HepG2 (cell line): ENCODE results near the gene COPS7B. TPM values are rescaled to one million over a fixed set of nuclear protein-coding genes. Genes with fewer than 3 reads are reported as not detected.

Source experiments
- ATF1 ChIP-seq: IDR thresholded peaks from 2 replicates; pipeline ENCODE4 v1.6.1; 2016; ENCODE audit warnings: mild to moderate bottlenecking, control low read depth
- CBFB ChIP-seq: sonication (generic); formaldehyde crosslinking; IDR thresholded peaks from 2 replicates; pipeline ENCODE4 v1.4.0; 2020; ENCODE audit warnings: missing genetic modification reagents
- DBP ChIP-seq: sonication (generic); formaldehyde crosslinking; IDR thresholded peaks from 2 replicates; pipeline ENCODE4 v1.4.0; 2020; ENCODE audit warnings: missing genetic modification reagents; ENCODE audit errors: not compliant biosample characterization
- EHMT2 ChIP-seq: fragments of 200-600 bp; sonication (generic); IDR thresholded peaks from 2 replicates; pipeline ENCODE4 v1.7.0; 2017; ENCODE audit warnings: antibody characterized with exemption, low read depth, low read length, borderline replicate concordance
- FLYWCH1 ChIP-seq: sonication (generic); formaldehyde crosslinking; IDR thresholded peaks from 2 replicates; pipeline ENCODE4 v1.8.1; 2023; ENCODE audit warnings: mild to moderate bottlenecking, missing genetic modification reagents
- FOXK2 ChIP-seq: fragments of 450-650 bp; IDR thresholded peaks from 2 replicates; pipeline ENCODE4 v1.6.1; 2016
- GRHL1 ChIP-seq: sonication (generic); formaldehyde crosslinking; conservative IDR thresholded peaks from 2 replicates; pipeline ENCODE4 v1.8.0; 2022; ENCODE audit warnings: missing genetic modification reagents
- HMG20A ChIP-seq: IDR thresholded peaks from 2 replicates; pipeline ENCODE4 v1.6.1; 2016; ENCODE audit warnings: borderline replicate concordance
- KLF11 ChIP-seq: IDR thresholded peaks from 2 replicates; pipeline ENCODE4 v1.6.1; 2016; ENCODE audit warnings: missing compliant biosample characterization
- MXD3 ChIP-seq: IDR thresholded peaks from 2 replicates; pipeline ENCODE4 v1.6.1; 2016; ENCODE audit warnings: mild to moderate bottlenecking, missing biosample characterization, missing genetic modification reagents
- NR2F2 ChIP-seq: IDR thresholded peaks from 2 replicates; pipeline ENCODE4 v1.6.1; 2012; ENCODE audit warnings: low read depth, inconsistent platforms, borderline replicate concordance
- SOX13 ChIP-seq, 3 experiments: fragments of 450-650 bp in 1 of 3; sonication (generic) in 1 of 3; formaldehyde crosslinking in 1 of 3; IDR thresholded peaks in 2 of 3; conservative IDR thresholded peaks in 1 of 3; 2 replicates each; pipeline versions ENCODE4 v1.5.0 to v1.6.1; 2016 to 2020; ENCODE audit warnings: antibody characterized with exemption in 1 of 3, mild to moderate bottlenecking in 1 of 3, missing compliant biosample characterization in 1 of 3, missing genetic modification reagents in 1 of 3, moderate library complexity in 1 of 3
- SUZ12 ChIP-seq: fragments of 150-350 bp; IDR thresholded peaks from 2 replicates; pipeline ENCODE4 v1.6.1; 2014; ENCODE audit warnings: low read depth, low read length
- THAP8 ChIP-seq: sonication (generic); formaldehyde crosslinking; IDR thresholded peaks from 2 replicates; pipeline ENCODE4 v1.5.1; 2020; ENCODE audit warnings: missing genetic modification reagents, mild to moderate bottlenecking, borderline replicate concordance
- THYN1 ChIP-seq: sonication (generic); formaldehyde crosslinking; IDR thresholded peaks from 2 replicates; pipeline ENCODE4 v1.8.1; 2023; ENCODE audit warnings: low read depth, mild to moderate bottlenecking, moderate library complexity, missing genetic modification reagents, borderline replicate concordance
- TMF1 ChIP-seq: sonication (generic); formaldehyde crosslinking; IDR thresholded peaks from 2 replicates; pipeline ENCODE4 v1.8.1; 2022; ENCODE audit warnings: low read depth, missing genetic modification reagents
- YEATS4 ChIP-seq: sonication (generic); formaldehyde crosslinking; IDR thresholded peaks from 2 replicates; pipeline ENCODE4 v1.4.0; 2020; ENCODE audit warnings: missing genetic modification reagents, borderline replicate concordance
- ZIK1 ChIP-seq: sonication (generic); formaldehyde crosslinking; IDR thresholded peaks from 2 replicates; pipeline ENCODE4 v1.5.0; 2020; ENCODE audit warnings: mild to moderate bottlenecking, low read depth, missing genetic modification reagents, borderline replicate concordance
- ZNF121 ChIP-seq: sonication (generic); formaldehyde crosslinking; IDR thresholded peaks from 2 replicates; pipeline ENCODE4 v1.5.0; 2020; ENCODE audit warnings: mild to moderate bottlenecking, missing genetic modification reagents
- ZNF224 ChIP-seq: sonication (generic); formaldehyde crosslinking; IDR thresholded peaks from 2 replicates; pipeline ENCODE4 v1.5.0; 2020; ENCODE audit warnings: mild to moderate bottlenecking, missing genetic modification reagents
- ZNF496 ChIP-seq: sonication (generic); formaldehyde crosslinking; IDR thresholded peaks from 2 replicates; pipeline ENCODE4 v1.8.1; 2023; ENCODE audit warnings: mild to moderate bottlenecking, moderate library complexity, missing genetic modification reagents; ENCODE audit not compliant: insufficient replicate concordance
- ZNF562 ChIP-seq: sonication (generic); formaldehyde crosslinking; IDR thresholded peaks from 2 replicates; pipeline ENCODE4 v1.8.0; 2022; ENCODE audit warnings: missing genetic modification reagents, borderline replicate concordance
- ZSCAN30 ChIP-seq: sonication (generic); formaldehyde crosslinking; IDR thresholded peaks from 2 replicates; pipeline ENCODE4 v1.5.0; 2020; ENCODE audit warnings: mild to moderate bottlenecking, missing genetic modification reagents
- polyA plus RNA-seq, 8 experiments: library from polyadenylated mRNA; depleted of rRNA in 3 of 8; stranded (reverse) in 7 of 8; unstranded in 1 of 8; fragments of >200 nt; fragmentation: Illumina TruSeq in 4 of 8; extraction: Trizol in 4 of 8; gene quantifications; 2 replicates each; pipeline versions ENCODE4 v1.2.1 to v1.2.3, GENCODE V29; 2011 to 2016; ENCODE audit warnings: low read depth in 4 of 8, missing spikeins in 1 of 8, mixed read lengths in 1 of 8; ENCODE audit not compliant: insufficient read depth in 1 of 8
- total RNA-seq, 5 experiments: library from RNA; depleted of rRNA; stranded (reverse); fragments of >200 nt; fragmentation: Illumina TruSeq; extraction: Trizol; gene quantifications; 2 replicates each; pipeline ENCODE4 v1.2.3, GENCODE V29; 2016; ENCODE audit warnings: low read depth in 1 of 5

COPS7B gene
- total and polyA plus RNA-seq, 2 of the 13 experiments (the other 11 are each of a cell fraction or from before 2014, with no cell fraction given): 30.6 to 62.7 TPM

GRCh38 chr2:231786177-231786916, at the start of gene COPS7B (continued):
- no peak for TF ChIP-seq GRHL1 (CRISPR knock-in tag)
- TF ChIP-seq KLF11 (CRISPR knock-in tag): peak; percentile 92; the same call in 1 of the 2 replicates
- no peak for TF ChIP-seq ZSCAN30
- no peak for TF ChIP-seq DBP
- TF ChIP-seq TMF1 (CRISPR knock-in tag): peak; percentile 95
- peak; percentile 99 for TF ChIP-seq YEATS4 (CRISPR knock-in tag)
- TF ChIP-seq THAP8 (CRISPR knock-in tag): peak; percentile 83; the same call in 1 of the 2 replicates
- TF ChIP-seq ATF1 (CRISPR knock-in tag): no peak; the same call in 1 of the 2 replicates
- no peak; the same call in 1 of the 2 replicates for TF ChIP-seq NR2F2
- peak; percentile 64 for TF ChIP-seq FOXK2
- no peak for TF ChIP-seq ZNF562 (CRISPR knock-in tag)
- peak; percentile 98 for TF ChIP-seq MXD3 (CRISPR knock-in tag)
- peak; percentile 94; the same call in 1 of the 2 replicates for TF ChIP-seq EHMT2
- TF ChIP-seq ZNF224 (CRISPR knock-in tag): peak; percentile 70; the same call in 1 of the 2 replicates
- TF ChIP-seq HMG20A (CRISPR knock-in tag): peak; percentile 57; the same call in 1 of the 2 replicates
- peak; percentile 98 for TF ChIP-seq CBFB (CRISPR knock-in tag)
- peak; percentile 69; the same call in 1 of the 2 replicates for TF ChIP-seq SOX13 (IDR thresholded peaks at IDR 0.05)
- TF ChIP-seq SOX13 (CRISPR knock-in tag; conservative IDR thresholded peaks at IDR 0.05 in 1 of 2, IDR thresholded peaks at IDR 0.05 in 1 of 2): peak in 1 of 2 experiments; percentile 81; a peak in 2 of 4 replicates
- peak; percentile 92; the same call in 1 of the 2 replicates for TF ChIP-seq ZIK1 (CRISPR knock-in tag)
- TF ChIP-seq THYN1 (CRISPR knock-in tag): 0 out of 2 replicates have a peak, but pooled peaks have one; percentile 94
- TF ChIP-seq ZNF496: no peak
- peak; percentile 32; the same call in 1 of the 2 replicates for TF ChIP-seq SUZ12
- peak; percentile 58 for TF ChIP-seq ZNF121 (CRISPR knock-in tag)
- TF ChIP-seq FLYWCH1 (CRISPR knock-in tag): peak; percentile 91; the same call in 1 of the 2 replicates
